WTC11 (cell line): ENCODE measurements around the gene TMEFF2.

Source experiments
- AFF4 ChIP-seq: sonication (generic); formaldehyde crosslinking; IDR thresholded peaks from 2 replicates; pipeline ENCODE4 v1.8.1; 2023; ENCODE audit warnings: mild to moderate bottlenecking, missing genetic modification reagents, borderline replicate concordance
- ATF3 ChIP-seq: sonication (generic); formaldehyde crosslinking; conservative IDR thresholded peaks from 2 replicates; pipeline ENCODE4 v1.8.1; 2022; ENCODE audit warnings: mild to moderate bottlenecking, missing genetic modification reagents
- CREB1 ChIP-seq: sonication (generic); formaldehyde crosslinking; IDR thresholded peaks from 2 replicates; pipeline ENCODE4 v1.8.0; 2023; ENCODE audit warnings: mild to moderate bottlenecking, missing genetic modification reagents
- ZBTB43 ChIP-seq: sonication (generic); formaldehyde crosslinking; IDR thresholded peaks from 2 replicates; pipeline ENCODE4 v1.8.1; 2023; ENCODE audit warnings: mild to moderate bottlenecking, missing genetic modification reagents

GRCh38 chr2:191951376-191951775 is 243.4 kb downstream of the TMEFF2 start:
- TF ChIP-seq ZBTB43 (CRISPR knock-in tag) (no peak), ATF3 (CRISPR knock-in tag) (no peak), CREB1 (no peak), AFF4 (CRISPR knock-in tag) (no peak)
